WTC11 (cell line): ENCODE measurements around the gene AGTRAP. TPM values are rescaled to one million over a fixed set of nuclear protein-coding genes. Genes with fewer than 3 reads are reported as not detected.

Experiments used
- ATAC-seq: fragments of 200-7000 bp; cut with Tn5 transposase; 2 replicates; pipeline ENCODE4 v1.10.0; 2021; ENCODE audit warnings: mild to moderate bottlenecking, moderate library complexity
- CTCF ChIA-PET: fragments of 300-600 bp; sonication (Branson Sonifier 250); formaldehyde crosslinking; loops from one replicate; lab custom pipeline; 2021; ENCODE audit warnings: antibody characterized with exemption; lab: Charles Lee
- POLR2A ChIA-PET: fragments of 350-600 bp; sonication (Branson Sonifier 250); formaldehyde crosslinking; loops from one replicate; lab custom pipeline; 2021; ENCODE audit warnings: antibody characterized with exemption; lab: Charles Lee
- DNase-seq: peaks from one replicate; pipeline ENCODE4 v3.0.0; 2021; ENCODE audit warnings: low spot score
- H3K27ac Mint-ChIP-seq: 2 replicates; pipeline ENCODE4 v1.8.0; 2021; ENCODE audit warnings: mixed read lengths
- H3K27me3 Mint-ChIP-seq: 2 replicates; pipeline ENCODE4 v1.8.0; 2021; ENCODE audit warnings: low read depth, mild to moderate bottlenecking, moderate library complexity, mixed read lengths
- H3K36me3 Mint-ChIP-seq: 2 replicates; pipeline ENCODE4 v1.8.0; 2021; ENCODE audit warnings: mixed read lengths
- H3K4me1 Mint-ChIP-seq: 2 replicates; pipeline ENCODE4 v1.8.0; 2022; ENCODE audit warnings: mixed read lengths
- H3K4me3 Mint-ChIP-seq: 2 replicates; pipeline ENCODE4 v1.8.0; 2021; ENCODE audit warnings: mild to moderate bottlenecking, moderate library complexity, mixed read lengths
- H3K9me3 Mint-ChIP-seq: 2 replicates; pipeline ENCODE4 v1.8.0; 2021; ENCODE audit warnings: mixed read lengths
- ATF6 ChIP-seq: sonication (generic); formaldehyde crosslinking; IDR thresholded peaks from 2 replicates; pipeline ENCODE4 v1.8.1; 2023; ENCODE audit warnings: mild to moderate bottlenecking, missing genetic modification reagents
- CBFB ChIP-seq: sonication (generic); formaldehyde crosslinking; IDR thresholded peaks from 2 replicates; pipeline ENCODE4 v1.8.1; 2022; ENCODE audit warnings: mild to moderate bottlenecking, low read depth, missing genetic modification reagents
- E2F5 ChIP-seq: sonication (generic); formaldehyde crosslinking; IDR thresholded peaks from 2 replicates; pipeline ENCODE4 v1.8.1; 2022; ENCODE audit warnings: mild to moderate bottlenecking, moderate library complexity, missing genetic modification reagents
- GRHL2 ChIP-seq: fragments of 250-450 bp; sonication (Bioruptor Pico); IDR thresholded peaks from 2 replicates; pipeline ENCODE4 v1.8.0; 2022; ENCODE audit warnings: mild to moderate bottlenecking, moderate library complexity; ENCODE audit not compliant: insufficient replicate concordance, severe bottlenecking
- NR1H2 ChIP-seq: sonication (generic); formaldehyde crosslinking; IDR thresholded peaks from 2 replicates; pipeline ENCODE4 v1.9.0; 2021; ENCODE audit warnings: mild to moderate bottlenecking, moderate library complexity, missing genetic modification reagents
- PRDM15 ChIP-seq: sonication (generic); formaldehyde crosslinking; IDR thresholded peaks from 2 replicates; pipeline ENCODE4 v1.8.0; 2022; ENCODE audit warnings: missing genetic modification reagents
- PREB ChIP-seq: sonication (generic); formaldehyde crosslinking; IDR thresholded peaks from 2 replicates; pipeline ENCODE4 v1.8.1; 2022; ENCODE audit warnings: mild to moderate bottlenecking, missing genetic modification reagents, moderate library complexity, borderline replicate concordance
- RELA ChIP-seq: sonication (generic); formaldehyde crosslinking; IDR thresholded peaks from 2 replicates; pipeline ENCODE4 v1.8.1; 2022; ENCODE audit warnings: missing genetic modification reagents, mild to moderate bottlenecking, borderline replicate concordance
- RORB ChIP-seq: fragments of 250-450 bp; sonication (Bioruptor Pico); IDR thresholded peaks from 2 replicates; pipeline ENCODE4 v1.9.0; 2021; ENCODE audit warnings: mild to moderate bottlenecking
- STAT6 ChIP-seq: sonication (generic); formaldehyde crosslinking; conservative IDR thresholded peaks from 2 replicates; pipeline ENCODE4 v1.8.1; 2023; ENCODE audit warnings: mild to moderate bottlenecking, low read depth, missing genetic modification reagents, moderate library complexity
- TP53 ChIP-seq: sonication (generic); formaldehyde crosslinking; IDR thresholded peaks from 2 replicates; pipeline ENCODE4 v1.8.1; 2023; ENCODE audit warnings: mild to moderate bottlenecking, missing genetic modification reagents
- USF2 ChIP-seq: sonication (generic); formaldehyde crosslinking; IDR thresholded peaks from 2 replicates; pipeline ENCODE4 v1.8.1; 2023; ENCODE audit warnings: mild to moderate bottlenecking, missing genetic modification reagents, moderate library complexity
- ZBTB21 ChIP-seq: sonication (generic); formaldehyde crosslinking; IDR thresholded peaks from 2 replicates; pipeline ENCODE4 v1.8.1; 2023; ENCODE audit warnings: mild to moderate bottlenecking, missing genetic modification reagents, borderline replicate concordance
- ZNF121 ChIP-seq: sonication (generic); formaldehyde crosslinking; IDR thresholded peaks from 2 replicates; pipeline ENCODE4 v1.8.0; 2023; ENCODE audit warnings: missing genetic modification reagents
- ZNF219 ChIP-seq: sonication (generic); formaldehyde crosslinking; IDR thresholded peaks from 2 replicates; pipeline ENCODE4 v1.8.0; 2023; ENCODE audit warnings: missing genetic modification reagents, mild to moderate bottlenecking, borderline replicate concordance
- ZNF232 ChIP-seq: sonication (generic); formaldehyde crosslinking; IDR thresholded peaks from 2 replicates; pipeline ENCODE4 v1.8.0; 2022; ENCODE audit warnings: mild to moderate bottlenecking, missing genetic modification reagents
- ZNF423 ChIP-seq: fragments of 250-450 bp; sonication (Bioruptor Pico); IDR thresholded peaks from 2 replicates; pipeline ENCODE4 v2.1.2; 2022; ENCODE audit warnings: mild to moderate bottlenecking, moderate library complexity
- total RNA-seq: library from RNA; stranded (reverse); gene quantifications from 3 replicates; pipeline ENCODE4 v1.2.3, GENCODE V29; 2021

Gene AGTRAP
- total RNA-seq, 1 experiment from 2014 or later = 81.6 TPM

- no peaks in the 10 kb centered on the region for H3K9me3 Mint-ChIP-seq
- peaks cover 5% of the 10 kb centered on the region for H3K27me3 Mint-ChIP-seq
- CTCF ChIA-PET = interaction anchor here (0.7 to 1.1 kb wide), 3 partner anchors 17 to 104 kb away, joined by 3 to 4 read pairs (median 3); partner anchors contain the start of gene FBXO6
- peaks cover 3% of the 10 kb centered on the region; the same call in 1 of the 2 replicates for H3K4me1 Mint-ChIP-seq
- DNase-seq = no peak
- TF ChIP-seq ZNF232 (CRISPR knock-in tag) = no peak
- TF ChIP-seq RELA (CRISPR knock-in tag) = no peak
- TF ChIP-seq ZNF219 (CRISPR knock-in tag) = no peak
- no peak for TF ChIP-seq PRDM15
- TF ChIP-seq USF2 (CRISPR knock-in tag) = no peak
- no peak for TF ChIP-seq TP53
- no peak for TF ChIP-seq ZNF423 (CRISPR knock-in tag)
- TF ChIP-seq RORB = no peak
- no peak for TF ChIP-seq CBFB (CRISPR knock-in tag)
- no peak for TF ChIP-seq ZBTB21 (CRISPR knock-in tag)
- no peak for TF ChIP-seq GRHL2
- TF ChIP-seq ATF6 (CRISPR knock-in tag) = no peak
- no peak for TF ChIP-seq E2F5 (CRISPR knock-in tag)
- no peak for TF ChIP-seq PREB (CRISPR knock-in tag)
- TF ChIP-seq STAT6 (CRISPR knock-in tag) = no peak
- TF ChIP-seq NR1H2 = no peak
- TF ChIP-seq ZNF121 (CRISPR knock-in tag) = no peak
- ATAC-seq = no peak
- POLR2A ChIA-PET = no interaction called here
- H3K4me3 Mint-ChIP-seq = no peak overlapping the region
- no peaks in the 10 kb centered on the region for H3K36me3 Mint-ChIP-seq
- H3K27ac Mint-ChIP-seq = no peak overlapping the region
Observed at GRCh38 chr1:11767922-11768704, 32.2 kb downstream of the AGTRAP start.
